ENCODE results near the gene CXCL8.
"Not testable (repeated sequence)": the region's sequence is repeated elsewhere in the genome, so short reads cannot be mapped to it uniquely, and the experiment has no call there.

Gene CXCL8

DNA sequence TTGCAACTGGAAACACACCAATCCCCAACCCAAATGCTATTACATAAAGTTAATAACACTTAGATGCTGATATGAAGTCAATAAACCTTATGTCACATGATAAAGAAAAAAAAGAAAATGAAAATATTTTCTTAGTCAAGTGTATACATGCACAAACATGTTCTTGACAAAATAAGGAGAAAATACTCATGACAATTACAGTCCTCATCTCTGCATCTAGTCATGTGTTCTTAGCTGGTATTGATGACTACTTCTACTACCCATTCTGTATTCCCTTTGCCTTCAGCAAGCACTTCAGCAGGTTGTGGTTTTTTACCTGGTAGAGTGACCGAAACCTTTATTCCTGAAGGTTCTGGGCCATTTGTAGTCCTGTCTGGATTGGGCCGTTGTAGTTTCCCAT lies 24.9 kb downstream of the CXCL8 start:
- H3K27me3 ChIP-seq (ENCODE audit: insufficient read depth, low read length, poor library complexity, severe bottlenecking), result no peaks in the 10 kb centered on the region
- TF ChIP-seq EZH2phosphoT487 (IDR thresholded peaks at IDR 0.05; ENCODE audit: borderline replicate concordance), result no peak
- TF ChIP-seq, protein P1, sequence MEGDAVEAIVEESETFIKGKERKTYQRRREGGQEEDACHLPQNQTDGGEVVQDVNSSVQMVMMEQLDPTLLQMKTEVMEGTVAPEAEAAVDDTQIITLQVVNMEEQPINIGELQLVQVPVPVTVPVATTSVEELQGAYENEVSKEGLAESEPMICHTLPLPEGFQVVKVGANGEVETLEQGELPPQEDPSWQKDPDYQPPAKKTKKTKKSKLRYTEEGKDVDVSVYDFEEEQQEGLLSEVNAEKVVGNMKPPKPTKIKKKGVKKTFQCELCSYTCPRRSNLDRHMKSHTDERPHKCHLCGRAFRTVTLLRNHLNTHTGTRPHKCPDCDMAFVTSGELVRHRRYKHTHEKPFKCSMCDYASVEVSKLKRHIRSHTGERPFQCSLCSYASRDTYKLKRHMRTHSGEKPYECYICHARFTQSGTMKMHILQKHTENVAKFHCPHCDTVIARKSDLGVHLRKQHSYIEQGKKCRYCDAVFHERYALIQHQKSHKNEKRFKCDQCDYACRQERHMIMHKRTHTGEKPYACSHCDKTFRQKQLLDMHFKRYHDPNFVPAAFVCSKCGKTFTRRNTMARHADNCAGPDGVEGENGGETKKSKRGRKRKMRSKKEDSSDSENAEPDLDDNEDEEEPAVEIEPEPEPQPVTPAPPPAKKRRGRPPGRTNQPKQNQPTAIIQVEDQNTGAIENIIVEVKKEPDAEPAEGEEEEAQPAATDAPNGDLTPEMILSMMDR (conservative IDR thresholded peaks at IDR 0.05; ENCODE audit: low read length), result no peak
- no peaks in the 10 kb centered on the region for H3F3A ChIP-seq (ENCODE audit: low read depth)
- no peaks in the 10 kb centered on the region for H3K9me3 ChIP-seq (ENCODE audit: insufficient read depth, low read depth, low read length)
- no peaks in the 10 kb centered on the region for H3K4me1 ChIP-seq (ENCODE audit: insufficient read depth, low read length, poor library complexity, severe bottlenecking)
- no peak overlapping the region for H2AFZ ChIP-seq (ENCODE audit: low read length)
- no peak overlapping the region for H3K9ac ChIP-seq (ENCODE audit: low read depth, low read length, poor library complexity, severe bottlenecking)
- H4K20me1 ChIP-seq (ENCODE audit: insufficient read depth, low read length, poor library complexity, severe bottlenecking), result no peaks in the 10 kb centered on the region
- no peaks in the 10 kb centered on the region for H3K79me2 ChIP-seq (ENCODE audit: insufficient read depth, low read length)
- no peak overlapping the region for H3K4me3 ChIP-seq (ENCODE audit: low read length, poor library complexity, severe bottlenecking)
- H3K4me2 ChIP-seq (ENCODE audit: low read depth, low read length, poor library complexity, severe bottlenecking), result no peak overlapping the region
- H3K36me3 ChIP-seq (ENCODE audit: insufficient read depth, low read length), result no peaks in the 10 kb centered on the region
- H3K9me2 ChIP-seq (replicated peaks; ENCODE audit: low read depth, low read length), result no peaks in the 10 kb centered on the region

DNA sequence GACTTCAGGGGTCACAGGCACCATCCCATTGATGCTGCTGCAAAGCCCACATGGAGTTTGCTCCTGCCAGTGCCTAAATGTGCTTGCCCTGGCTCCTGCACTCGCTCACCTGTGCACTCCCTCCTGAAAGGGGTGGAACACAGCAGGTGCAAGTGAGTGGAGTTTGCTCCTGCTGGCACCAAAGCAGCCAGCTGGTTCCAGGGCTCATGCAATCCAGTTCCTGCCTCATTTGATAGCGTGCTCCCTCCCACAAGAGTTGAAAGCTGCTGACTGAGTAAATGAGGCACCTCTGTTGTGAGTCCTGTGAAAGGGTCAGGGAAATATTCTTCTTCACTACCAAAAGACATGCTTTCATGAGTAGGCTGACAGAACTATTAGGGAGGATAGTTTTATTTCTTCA lies 30.5 kb downstream of the CXCL8 start:
- no peaks in the 10 kb centered on the region for H3K9me3 ChIP-seq (ENCODE audit: insufficient read depth, low read depth, low read length)
- H3K36me3 ChIP-seq (ENCODE audit: insufficient read depth, low read length), result no peaks in the 10 kb centered on the region
- no peaks in the 10 kb centered on the region for H3K27me3 ChIP-seq (ENCODE audit: insufficient read depth, low read length, poor library complexity, severe bottlenecking)
- no peak overlapping the region for H2AFZ ChIP-seq (ENCODE audit: low read length)
- TF ChIP-seq, protein P1 (conservative IDR thresholded peaks at IDR 0.05; ENCODE audit: low read length), result no peak
- no peak for TF ChIP-seq EZH2phosphoT487 (IDR thresholded peaks at IDR 0.05; ENCODE audit: borderline replicate concordance)
- H4K20me1 ChIP-seq (ENCODE audit: insufficient read depth, low read length, poor library complexity, severe bottlenecking), result no peaks in the 10 kb centered on the region
- H3K4me3 ChIP-seq (ENCODE audit: low read length, poor library complexity, severe bottlenecking), result no peak overlapping the region
- no peaks in the 10 kb centered on the region for H3K9me2 ChIP-seq (replicated peaks; ENCODE audit: low read depth, low read length)
- H3K4me2 ChIP-seq (ENCODE audit: low read depth, low read length, poor library complexity, severe bottlenecking), result no peak overlapping the region
- H3F3A ChIP-seq (ENCODE audit: low read depth), result no peaks in the 10 kb centered on the region
- no peak overlapping the region for H3K9ac ChIP-seq (ENCODE audit: low read depth, low read length, poor library complexity, severe bottlenecking)
- no peaks in the 10 kb centered on the region for H3K79me2 ChIP-seq (ENCODE audit: insufficient read depth, low read length)
- no peaks in the 10 kb centered on the region for H3K4me1 ChIP-seq (ENCODE audit: insufficient read depth, low read length, poor library complexity, severe bottlenecking)

DNA sequence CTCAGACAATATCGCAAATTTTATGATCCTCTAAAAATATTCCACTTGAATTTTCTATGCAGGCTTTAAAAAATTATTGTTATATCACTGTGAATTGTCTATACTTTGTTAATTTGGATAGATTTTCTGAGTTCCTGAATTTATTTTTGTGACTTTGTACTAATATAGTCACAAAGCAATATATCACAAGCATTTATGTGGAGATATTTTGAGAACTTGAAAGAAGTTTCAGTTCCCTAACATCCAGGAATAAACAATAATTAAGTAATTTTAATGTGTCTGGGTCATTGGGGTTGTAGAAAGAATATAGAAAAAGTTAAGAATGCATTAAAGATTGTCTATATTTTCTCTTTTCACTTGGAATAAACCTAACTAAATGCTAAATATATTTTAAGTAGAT lies 32.0 kb downstream of the CXCL8 start:
- no peak for TF ChIP-seq EZH2phosphoT487 (IDR thresholded peaks at IDR 0.05; ENCODE audit: borderline replicate concordance)
- TF ChIP-seq, protein P1 (conservative IDR thresholded peaks at IDR 0.05; ENCODE audit: low read length), result no peak
- H3K27me3 ChIP-seq (ENCODE audit: insufficient read depth, low read length, poor library complexity, severe bottlenecking), result no peaks in the 10 kb centered on the region
- H3K4me1 ChIP-seq (ENCODE audit: insufficient read depth, low read length, poor library complexity, severe bottlenecking), result no peaks in the 10 kb centered on the region
- H3K79me2 ChIP-seq (ENCODE audit: insufficient read depth, low read length), result no peaks in the 10 kb centered on the region
- no peaks in the 10 kb centered on the region for H3K9me2 ChIP-seq (replicated peaks; ENCODE audit: low read depth, low read length)
- H3K9me3 ChIP-seq (ENCODE audit: insufficient read depth, low read depth, low read length), result no peaks in the 10 kb centered on the region
- no peaks in the 10 kb centered on the region for H4K20me1 ChIP-seq (ENCODE audit: insufficient read depth, low read length, poor library complexity, severe bottlenecking)
- no peak overlapping the region for H2AFZ ChIP-seq (ENCODE audit: low read length)
- no peak overlapping the region for H3K9ac ChIP-seq (ENCODE audit: low read depth, low read length, poor library complexity, severe bottlenecking)
- no peaks in the 10 kb centered on the region for H3K36me3 ChIP-seq (ENCODE audit: insufficient read depth, low read length)
- H3K4me2 ChIP-seq (ENCODE audit: low read depth, low read length, poor library complexity, severe bottlenecking), result no peak overlapping the region
- no peak overlapping the region for H3K4me3 ChIP-seq (ENCODE audit: low read length, poor library complexity, severe bottlenecking)
- H3F3A ChIP-seq (ENCODE audit: low read depth), result no peaks in the 10 kb centered on the region

DNA sequence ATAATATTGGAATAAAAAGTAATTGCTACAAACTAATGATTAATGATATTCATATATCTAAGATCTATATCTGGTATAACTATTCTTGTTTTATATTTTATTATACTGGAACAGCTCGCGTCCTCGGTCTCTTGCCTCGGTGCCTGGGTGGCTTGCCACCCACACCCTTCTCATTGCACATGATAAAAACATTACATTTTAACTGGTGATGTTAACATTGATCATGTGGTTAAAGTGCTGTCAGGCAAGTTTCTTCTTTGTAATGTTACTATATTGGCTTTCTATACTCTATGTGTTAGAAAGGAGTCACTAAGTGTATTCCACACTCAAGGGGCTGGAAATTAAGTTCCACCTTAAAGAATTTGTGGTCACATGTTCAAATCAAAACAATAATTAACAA lies 34.0 kb downstream of the CXCL8 start:
- not testable (repeated sequence) for H3K4me2 ChIP-seq (ENCODE audit: low read depth, low read length, poor library complexity, severe bottlenecking); H3K4me1 ChIP-seq (ENCODE audit: insufficient read depth, low read length, poor library complexity, severe bottlenecking); H3K79me2 ChIP-seq (ENCODE audit: insufficient read depth, low read length); H3K9me2 ChIP-seq (replicated peaks; ENCODE audit: low read depth, low read length); H3K9ac ChIP-seq (ENCODE audit: low read depth, low read length, poor library complexity, severe bottlenecking); H2AFZ ChIP-seq (ENCODE audit: low read length); H3K27me3 ChIP-seq (ENCODE audit: insufficient read depth, low read length, poor library complexity, severe bottlenecking); H3K9me3 ChIP-seq (ENCODE audit: insufficient read depth, low read depth, low read length); H3F3A ChIP-seq (ENCODE audit: low read depth); H3K4me3 ChIP-seq (ENCODE audit: low read length, poor library complexity, severe bottlenecking); H4K20me1 ChIP-seq (ENCODE audit: insufficient read depth, low read length, poor library complexity, severe bottlenecking); H3K36me3 ChIP-seq (ENCODE audit: insufficient read depth, low read length)
